Activated naive CD8-positive, alpha-beta T cell treated with anti-CD3 and anti-CD28 coated beads, Interleukin-2, amount 50 U/mL, for 24 hours (primary cell): ENCODE data around the gene SMIM7.

Source experiments
- ATAC-seq: fragments of 150-1000 bp; cut with Tn5 transposase; one replicate; pipeline ENCODE4 v1.10.0; 2021
- DNase-seq: peaks from one replicate; pipeline ENCODE4 v3.0.0; 2021
- H3K27ac Mint-ChIP-seq: one replicate; pipeline ENCODE4 v1.8.0; 2021; ENCODE audit warnings: mild to moderate bottlenecking, mixed read lengths
- H3K27me3 Mint-ChIP-seq: one replicate; pipeline ENCODE4 v1.8.0; 2021; ENCODE audit warnings: mixed read lengths
- H3K36me3 Mint-ChIP-seq: one replicate; pipeline ENCODE4 v1.8.0; 2021; ENCODE audit warnings: low read depth, mixed read lengths
- H3K4me1 Mint-ChIP-seq: one replicate; pipeline ENCODE4 v1.8.0; 2021; ENCODE audit warnings: mixed read lengths
- H3K4me3 Mint-ChIP-seq: one replicate; pipeline ENCODE4 v1.8.0; 2021; ENCODE audit warnings: mild to moderate bottlenecking, moderate library complexity, mixed read lengths
- H3K9me3 Mint-ChIP-seq: one replicate; pipeline ENCODE4 v1.8.0; 2021; ENCODE audit warnings: mixed read lengths

The SMIM7 gene

GRCh38 chr19:16601378-16602052, 58.4 kb downstream of the SMIM7 start:
- ATAC-seq (no peak), DNase-seq (no peak)
- Mint-ChIP-seq H3K36me3 (no peaks in the 10 kb centered on the region), H3K4me3 (no peak overlapping the region), H3K27me3 (no peaks in the 10 kb centered on the region), H3K27ac (no peak overlapping the region), H3K4me1 (peaks cover 36% of the 10 kb centered on the region), H3K9me3 (no peaks in the 10 kb centered on the region)

- Mint-ChIP-seq H3K36me3 (no peaks in the 10 kb centered on the region), H3K4me3 (no peak overlapping the region), H3K4me1 (peaks cover 40% of the 10 kb centered on the region), H3K9me3 (no peaks in the 10 kb centered on the region), H3K27me3 (no peaks in the 10 kb centered on the region), H3K27ac (no peak overlapping the region)
- ATAC-seq (no peak), DNase-seq (no peak)
These were observed 59.1 kb downstream of the SMIM7 start for GRCh38 chr19:16600824-16601223.

- no peaks in the 10 kb centered on the region for H3K27me3 Mint-ChIP-seq
- peaks cover 40% of the 10 kb centered on the region for H3K4me1 Mint-ChIP-seq
- no peak for ATAC-seq
- no peak for DNase-seq
- H3K4me3 Mint-ChIP-seq = no peak overlapping the region
- H3K27ac Mint-ChIP-seq = no peak overlapping the region
- no peaks in the 10 kb centered on the region for H3K9me3 Mint-ChIP-seq
- no peaks in the 10 kb centered on the region for H3K36me3 Mint-ChIP-seq
These were observed 60.1 kb downstream of the SMIM7 start for GRCh38 chr19:16599655-16600346.

- H3K4me3 Mint-ChIP-seq = no peak overlapping the region
- no peaks in the 10 kb centered on the region for H3K36me3 Mint-ChIP-seq
- no peaks in the 10 kb centered on the region for H3K27me3 Mint-ChIP-seq
- H3K27ac Mint-ChIP-seq = no peak overlapping the region
- no peak for ATAC-seq
- no peaks in the 10 kb centered on the region for H3K9me3 Mint-ChIP-seq
- peaks cover 46% of the 10 kb centered on the region for H3K4me1 Mint-ChIP-seq
- DNase-seq = no peak
These were observed 61.1 kb downstream of the SMIM7 start for GRCh38 chr19:16598848-16599247.

DNA sequence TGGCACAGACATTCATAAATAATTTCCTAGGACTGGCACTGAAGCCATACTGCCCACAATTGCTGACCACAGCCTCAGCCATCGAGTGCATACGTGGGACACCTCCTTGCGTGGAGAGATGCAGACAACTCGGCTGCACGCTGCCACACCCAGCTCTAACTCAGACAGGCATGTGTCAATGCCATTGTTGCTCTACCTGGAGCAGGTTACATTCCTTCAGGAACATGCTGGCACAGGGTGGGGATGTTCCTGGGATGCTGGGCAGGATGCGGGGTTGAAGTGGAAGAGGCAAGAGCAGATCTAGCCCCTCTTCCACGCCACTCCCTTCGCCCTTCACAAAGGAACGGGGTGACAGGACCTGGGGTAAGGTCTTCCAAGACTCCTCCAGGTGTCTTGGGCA, 63.5 kb downstream of the SMIM7 start:
- H3K4me1 Mint-ChIP-seq = peaks cover 69% of the 10 kb centered on the region
- ATAC-seq = no peak
- H3K9me3 Mint-ChIP-seq = no peaks in the 10 kb centered on the region
- H3K27me3 Mint-ChIP-seq = no peaks in the 10 kb centered on the region
- DNase-seq = no peak
- no peaks in the 10 kb centered on the region for H3K36me3 Mint-ChIP-seq
- H3K27ac Mint-ChIP-seq = no peak overlapping the region
- H3K4me3 Mint-ChIP-seq = no peak overlapping the region
